ENCODE results near the gene TSHZ2. TPM values are rescaled to one million over a fixed set of nuclear protein-coding genes. Genes with fewer than 3 reads are reported as not detected.
"Not testable (repeated sequence)": the region's sequence is repeated elsewhere in the genome, so short reads cannot be mapped to it uniquely, and the experiment has no call there.

TSHZ2 gene
- total RNA-seq, 2 donors from 2014 or later: 3.3 to 6.2 TPM

DNA sequence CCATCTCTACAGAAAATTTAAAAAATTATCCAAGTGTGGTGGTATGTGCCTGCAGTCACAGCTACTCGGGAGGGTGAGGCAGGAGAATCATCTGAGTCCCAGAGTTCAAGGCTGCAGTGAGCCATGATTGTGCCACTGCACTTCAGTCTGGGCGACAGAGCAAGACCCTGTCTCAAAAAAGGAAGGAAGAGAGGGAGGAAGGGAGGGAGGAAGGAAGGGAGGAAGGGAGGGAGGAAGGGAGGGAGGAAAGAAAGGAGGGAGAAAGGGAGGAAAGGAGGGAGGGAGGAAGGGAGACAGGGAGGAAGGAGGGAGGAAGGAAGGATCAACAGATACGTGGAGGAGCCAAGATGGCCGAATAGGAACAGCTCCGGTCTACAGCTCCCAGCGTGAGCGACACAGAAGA lies 531.4 kb downstream of the TSHZ2 start:
- Histone ChIP-seq H3K4me3 (no peak overlapping the region), H3K27ac (no peak overlapping the region), H3K36me3 (no peaks in the 10 kb centered on the region), H3K27me3 (no peaks in the 10 kb centered on the region), H3K9me3 (no peaks in the 10 kb centered on the region), H3K4me1 (no peaks in the 10 kb centered on the region)
- DNase-seq (ENCODE audit: low spot score): no peak
- TF ChIP-seq CTCF (IDR thresholded peaks at IDR 0.05): no peak

- DNase-seq (ENCODE audit: low spot score); H3K4me1 ChIP-seq; H3K9me3 ChIP-seq; H3K4me3 ChIP-seq; H3K27ac ChIP-seq; H3K27me3 ChIP-seq; H3K36me3 ChIP-seq: not testable (repeated sequence)
Measured at GRCh38 chr20:53504106-53504505, 531.9 kb downstream of the TSHZ2 start.

DNA sequence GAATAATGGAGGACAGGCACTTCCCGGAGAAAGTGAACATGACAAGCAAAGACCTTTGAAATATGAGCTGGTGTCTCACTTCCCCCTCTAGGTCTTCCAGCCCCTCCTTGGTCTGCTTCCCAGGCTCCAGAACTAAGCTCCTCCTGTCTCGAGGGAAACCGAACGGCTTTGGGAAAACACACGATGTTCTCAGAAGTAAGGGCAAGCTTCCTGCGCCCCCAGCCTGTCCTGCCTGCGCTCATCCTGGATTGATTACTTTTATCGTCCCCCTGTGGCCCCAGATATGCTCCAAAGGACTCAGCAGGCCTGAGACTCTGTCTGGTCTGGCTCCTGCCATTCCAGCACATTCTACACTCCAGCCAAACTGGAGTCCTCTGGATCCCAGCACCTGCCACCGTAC lies 538.1 kb downstream of the TSHZ2 start:
- Histone ChIP-seq H3K27ac (no peak overlapping the region), H3K27me3 (no peaks in the 10 kb centered on the region), H3K4me3 (no peak overlapping the region), H3K4me1 (no peaks in the 10 kb centered on the region), H3K9me3 (no peaks in the 10 kb centered on the region), H3K36me3 (no peaks in the 10 kb centered on the region)
- no peak for DNase-seq (ENCODE audit: low spot score)
- no peak for TF ChIP-seq CTCF (IDR thresholded peaks at IDR 0.05)

GRCh38 chr20:53510704-53511103 lies 538.5 kb downstream of the TSHZ2 start:
- DNase-seq (ENCODE audit: low spot score): no peak

GRCh38 chr20:53512076-53512475 lies 539.9 kb downstream of the TSHZ2 start:
- TF ChIP-seq CTCF (IDR thresholded peaks at IDR 0.05): no peak
- Histone ChIP-seq H3K4me3 (no peak overlapping the region), H3K27me3 (no peaks in the 10 kb centered on the region), H3K9me3 (no peaks in the 10 kb centered on the region), H3K27ac (no peak overlapping the region), H3K36me3 (no peaks in the 10 kb centered on the region), H3K4me1 (no peaks in the 10 kb centered on the region)
- no peak for DNase-seq (ENCODE audit: low spot score)

More at GRCh38 chr20:53510704-53511103, 538.5 kb downstream of the TSHZ2 start:
- H3K9me3 ChIP-seq: no peaks in the 10 kb centered on the region
- H3K4me1 ChIP-seq: no peaks in the 10 kb centered on the region
- H3K27me3 ChIP-seq: no peaks in the 10 kb centered on the region
- no peak overlapping the region for H3K4me3 ChIP-seq
- no peaks in the 10 kb centered on the region for H3K36me3 ChIP-seq
- TF ChIP-seq CTCF (IDR thresholded peaks at IDR 0.05): no peak
- no peak overlapping the region for H3K27ac ChIP-seq

DNA sequence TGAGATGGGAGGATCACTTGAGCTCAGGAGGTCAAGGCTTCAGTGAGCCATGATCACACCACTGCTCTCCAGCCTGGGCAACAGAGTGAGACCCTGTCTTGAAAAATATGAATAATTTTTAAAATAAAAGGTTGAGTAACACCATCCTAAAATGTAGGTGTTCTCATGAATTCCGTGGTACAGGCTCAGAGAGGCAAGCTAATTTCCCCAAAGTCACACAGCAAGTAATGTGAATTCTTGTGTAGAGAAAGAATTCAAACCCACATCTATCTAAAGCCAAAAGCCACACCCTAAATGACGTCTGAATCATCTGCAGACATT lies 541.0 kb downstream of the TSHZ2 start:
- Histone ChIP-seq H3K4me3 (no peak overlapping the region), H3K36me3 (no peaks in the 10 kb centered on the region), H3K27ac (no peak overlapping the region), H3K9me3 (no peaks in the 10 kb centered on the region), H3K4me1 (no peaks in the 10 kb centered on the region), H3K27me3 (no peaks in the 10 kb centered on the region)
- no peak for TF ChIP-seq CTCF (IDR thresholded peaks at IDR 0.05)
- DNase-seq (ENCODE audit: low spot score): no peak
